Measurements from ENCODE around the gene TESK2.

- TF ChIP-seq CTCF (IDR thresholded peaks at IDR 0.05), result no peak
- TF ChIP-seq POLR2A (IDR thresholded peaks at IDR 0.05), result no peak
These were observed 95.4 kb downstream of the TESK2 start for GRCh38 chr1:45395582-45395981.
